Cardiac muscle cell (in vitro differentiated cells and primary cell): ENCODE data around the gene FFAR4. TPM values are rescaled to one million over a fixed set of nuclear protein-coding genes. Genes with fewer than 3 reads are reported as not detected.
"Not testable (repeated sequence)": the region's sequence is repeated elsewhere in the genome, so short reads cannot be mapped to it uniquely, and the experiment has no call there.

Experiments used
- DNase-seq, 2 donors: peaks; one replicate each; pipeline versions ENCODE4 v3.0.0 to v3.0.0-alpha.2; 2010 to 2017; ENCODE audit warnings: low read depth in 1 of 2, low spot score in 1 of 2
- H3K27ac ChIP-seq: fragments of 200-600 bp; sonication (generic); 2 replicates; pipeline ENCODE4 v1.5.1; 2016
- H3K27me3 ChIP-seq: fragments of 200-600 bp; sonication (generic); 2 replicates; pipeline ENCODE4 v1.6.0; 2016; ENCODE audit warnings: control low read depth
- H3K36me3 ChIP-seq: fragments of 200-600 bp; sonication (generic); 2 replicates; pipeline ENCODE4 v1.5.1; 2016; ENCODE audit warnings: control low read depth
- H3K4me1 ChIP-seq: fragments of 200-600 bp; sonication (generic); 2 replicates; pipeline ENCODE4 v1.8.1; 2017; ENCODE audit warnings: low read depth, mild to moderate bottlenecking, mixed run types
- H3K4me3 ChIP-seq: fragments of 200-600 bp; sonication (generic); 2 replicates; pipeline ENCODE4 v1.5.1; 2016; ENCODE audit warnings: mild to moderate bottlenecking
- H3K9me3 ChIP-seq: fragments of 200-600 bp; sonication (generic); 2 replicates; pipeline ENCODE4 v1.5.1; 2017; ENCODE audit warnings: low read depth, mild to moderate bottlenecking, control low read depth
- CTCF ChIP-seq: IDR thresholded peaks from 2 replicates; pipeline ENCODE4 v1.5.1; 2012; ENCODE audit warnings: low read depth, mild to moderate bottlenecking, low read length
- polyA plus RNA-seq: library from polyadenylated mRNA; unstranded; fragments of >200 nt; fragmentation: Nextera tagmentation; extraction: Ambion mirVana; gene quantifications from 2 replicates; pipeline ENCODE4 v1.2.1, GENCODE V29; 2016
- total RNA-seq: library from RNA; depleted of rRNA; stranded (reverse); fragments of >200 nt; gene quantifications from 2 replicates; pipeline ENCODE4 v1.2.3, GENCODE V29; 2016

FFAR4 gene
- total RNA-seq, result not detected in 2 replicates
- polyA plus RNA-seq, result not detected in 2 replicates

- Histone ChIP-seq H3K36me3 (no peaks in the 10 kb centered on the region), H3K27me3 (peaks cover 95% of the 10 kb centered on the region), H3K9me3 (no peaks in the 10 kb centered on the region), H3K4me1 (no peaks in the 10 kb centered on the region), H3K4me3 (peak within 1 kb of the TSS; percentile 20), H3K27ac (no peak within 1 kb of the TSS)
- DNase-seq, result peak; percentile 8 to 9
- no peak for TF ChIP-seq CTCF
These were observed at the start of gene FFAR4 for GRCh38 chr10:93566435-93567276. Gene FFAR4, plus strand, starts transcription at chr10:93566665. Its CDS starts 56 bp downstream, at chr10:93566721.

GRCh38 chr10:93518531-93518930 lies 47.9 kb upstream of the FFAR4 start:
- DNase-seq, result no peak
- no peaks in the 10 kb centered on the region for H3K4me1 ChIP-seq
- H3K27ac ChIP-seq, result no peak overlapping the region
- no peak overlapping the region for H3K4me3 ChIP-seq
- no peak for TF ChIP-seq CTCF
- peaks cover 6% of the 10 kb centered on the region for H3K36me3 ChIP-seq
- H3K9me3 ChIP-seq, result no peaks in the 10 kb centered on the region
- H3K27me3 ChIP-seq, result no peaks in the 10 kb centered on the region

DNA sequence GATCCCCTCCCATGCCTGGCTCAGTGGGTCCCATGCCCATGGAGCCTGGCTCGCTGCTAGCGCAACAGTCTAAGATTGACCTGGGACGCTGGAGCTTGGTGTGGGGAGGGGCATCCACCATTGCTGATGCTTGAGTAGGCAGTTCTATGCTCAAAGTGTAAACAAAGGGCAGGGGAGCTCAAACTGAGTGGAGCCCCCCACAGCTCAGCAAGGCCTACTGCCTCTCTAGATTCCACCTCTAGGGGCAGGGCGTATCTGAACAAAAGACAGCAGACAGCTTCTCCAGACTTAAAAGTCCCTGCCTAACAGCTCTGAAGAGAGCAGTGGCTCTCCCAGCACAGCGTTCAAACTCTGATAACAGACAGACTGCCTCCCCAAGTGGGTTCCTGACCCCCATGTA lies 31.2 kb upstream of the FFAR4 start:
- no peaks in the 10 kb centered on the region for H3K4me1 ChIP-seq
- H3K36me3 ChIP-seq, result no peaks in the 10 kb centered on the region
- TF ChIP-seq CTCF, result no peak
- no peak for DNase-seq
- H3K9me3 ChIP-seq, result no peaks in the 10 kb centered on the region
- H3K4me3 ChIP-seq, result no peak overlapping the region
- no peaks in the 10 kb centered on the region for H3K27me3 ChIP-seq
- no peak overlapping the region for H3K27ac ChIP-seq

- H3K27me3 ChIP-seq, H3K4me1 ChIP-seq, H3K27ac ChIP-seq, H3K4me3 ChIP-seq, H3K36me3 ChIP-seq, H3K9me3 ChIP-seq, DNase-seq: not testable (repeated sequence)
These were observed 25.6 kb upstream of the FFAR4 start for GRCh38 chr10:93540871-93541270.

DNA sequence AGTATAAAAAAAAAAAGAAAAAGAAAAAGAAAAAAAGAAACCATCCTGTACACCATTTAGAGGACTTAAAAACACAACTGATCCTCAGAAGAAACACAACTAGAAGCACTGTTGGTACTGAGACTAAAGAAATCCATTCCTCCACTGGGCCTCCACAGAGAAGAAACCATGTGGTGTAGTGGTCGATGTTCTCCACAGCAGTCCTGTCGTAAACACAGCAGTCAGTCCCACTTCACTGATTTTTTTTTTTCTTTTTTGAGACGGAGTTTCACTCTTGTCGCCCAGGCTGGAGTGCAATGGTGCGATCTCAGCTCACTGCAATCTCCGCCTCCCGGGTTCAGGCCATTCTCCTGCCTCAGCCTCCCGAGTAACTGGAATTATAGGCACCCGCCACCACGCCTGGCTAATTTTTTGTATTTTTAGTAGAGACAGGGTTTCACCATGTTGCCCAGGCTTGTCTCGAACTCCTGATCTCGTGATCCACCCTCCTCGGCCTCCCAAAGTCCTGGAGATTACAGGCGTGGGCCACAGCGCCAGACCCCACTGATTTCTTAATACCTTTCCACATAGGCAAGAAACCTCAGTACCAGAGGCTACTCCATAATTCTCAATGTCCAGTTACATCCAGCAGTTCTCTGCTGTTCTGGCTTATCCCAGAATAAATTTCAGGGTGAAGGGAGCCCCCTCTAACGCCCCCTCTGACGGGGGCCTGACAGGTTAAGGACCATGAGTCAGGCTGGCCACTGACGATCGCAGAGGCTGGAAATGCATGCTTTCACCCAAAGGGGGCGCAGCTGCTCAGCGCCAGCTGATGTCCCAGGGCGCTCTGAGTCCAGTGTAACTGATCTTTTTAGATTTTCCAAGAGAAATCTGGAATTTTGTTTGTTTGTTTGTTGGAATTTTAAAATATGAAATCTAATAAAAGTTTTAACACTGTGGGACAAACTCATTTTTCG lies 24.8 kb upstream of the FFAR4 start:
- Histone ChIP-seq H3K27me3 (peaks cover 3% of the 10 kb centered on the region), H3K4me1 (no peaks in the 10 kb centered on the region), H3K27ac (peak overlapping the region; percentile 57), H3K4me3 (no peak overlapping the region), H3K36me3 (no peaks in the 10 kb centered on the region), H3K9me3 (no peaks in the 10 kb centered on the region)
- peak; percentile 63 to 65 for DNase-seq
- peak; percentile 95 for TF ChIP-seq CTCF
